Left lung (tissue), 14 donors: ENCODE results near the gene BPGM. TPM values are rescaled to one million over a fixed set of nuclear protein-coding genes. Genes with fewer than 3 reads are reported as not detected.

Source experiments
- ATAC-seq: fragments of 200-7000 bp; cut with Tn5 transposase; one replicate; pipeline ENCODE4 v1.9.1; 2020; ENCODE audit warnings: moderate library complexity
- DNase-seq, 4 donors: peaks; one replicate each; pipeline ENCODE4 v3.0.0-alpha.2; 2013 to 2020
- H3K27ac ChIP-seq, 2 donors: fragments of 200-600 bp; sonication (generic) in 1 of 2; one replicate each; pipeline versions ENCODE4 v1.5.0 to v1.8.0; 2020 to 2021
- H3K27me3 ChIP-seq, 2 donors: fragments of 200-600 bp; sonication (generic) in 1 of 2; one replicate each; pipeline versions ENCODE4 v1.5.0 to v1.8.0; 2020 to 2021
- H3K36me3 ChIP-seq, 2 donors: fragments of 200-600 bp; sonication (generic) in 1 of 2; one replicate each; pipeline versions ENCODE4 v1.5.0 to v1.8.0; 2020 to 2021
- H3K4me1 ChIP-seq, 2 donors: fragments of 200-600 bp; one replicate each; pipeline ENCODE4 v1.8.0; 2021
- H3K4me3 ChIP-seq, 2 donors: fragments of 200-600 bp; sonication (generic) in 1 of 2; one replicate each; pipeline versions ENCODE4 v1.5.0 to v1.8.0; 2020 to 2021; ENCODE audit warnings: mild to moderate bottlenecking in 1 of 2
- H3K9me3 ChIP-seq, 2 donors: fragments of 200-600 bp; sonication (generic) in 1 of 2; one replicate each; pipeline versions ENCODE4 v1.5.0 to v1.8.0; 2020 to 2021
- CTCF ChIP-seq, 2 donors: fragments of 200-600 bp; sonication (generic) in 1 of 2; IDR thresholded peaks; one replicate each; pipeline versions ENCODE4 v1.5.0 to v1.8.0; 2021; ENCODE audit warnings: antibody characterized with exemption in 2 of 2
- intact Hi-C, 2 donors: fragments of 100-400 bp; cut with DNase I; formaldehyde crosslinking; loops; one replicate each; pipeline versions ENCODE4 v1.11.2 to v1.14.2; 2022
- long read RNA-seq, 12 donors: library from polyadenylated mRNA in 2 of 12; unstranded in 2 of 12; transcript quantifications; one replicate each; pipeline ENCODE4 v2.0.0 and lab custom pipeline, GENCODE V29; 2019 to 2026
- polyA plus RNA-seq, 6 donors: library from polyadenylated mRNA; unstranded; fragments of 120-200 nt; gene quantifications; one replicate each; pipeline ENCODE4 v1.2.1, GENCODE V29; 2013; ENCODE audit not compliant: insufficient read length in 6 of 6
- total RNA-seq, 2 donors: library from RNA; stranded (reverse); fragmentation: NEBNext Ultra II Directional; extraction: Animal tissue kit (Norgen Biotek cat#: 25700); gene quantifications; one replicate each; pipeline ENCODE4 v1.2.1, GENCODE V29; 2021
- donor health status: DM: no; HTN: yes; CAD: no.
- donor health status: DM: no; HTN: no; CAD: no.

The BPGM gene
- 10 to 100 TPM; 16.0 to 18.6 TPM for total RNA-seq
- 10 to 100 TPM; 22.9 to 38.9 (median 28.2) TPM for polyA plus RNA-seq
- long read RNA-seq, donor 1, transcript BPGM-201 (3 exons, 1,753 nt), result major isoform, 43 of 105 reads
- long read RNA-seq, donor 1, partial matches to known transcripts, result 59 of 105 reads
- long read RNA-seq, donor 1, other reads (novel, unspliced or antisense), result 0 of 105 reads
- long read RNA-seq, donor 2, transcript BPGM-201 (3 exons, 1,753 nt), result major isoform, 10 of 18 reads
- long read RNA-seq, donor 2, partial matches to known transcripts, result 8 of 18 reads
- long read RNA-seq, donor 2, other reads (novel, unspliced or antisense), result 0 of 18 reads
- long read RNA-seq, donor 3, transcript BPGM-201 (3 exons, 1,753 nt), result major isoform, 12 of 14 reads
- long read RNA-seq, donor 3, partial matches to known transcripts, result 0 of 14 reads
- long read RNA-seq, donor 3, other reads (novel, unspliced or antisense), result 0 of 14 reads
- long read RNA-seq, donor 4, transcript BPGM-201 (3 exons, 1,753 nt), result major isoform, 17 of 19 reads
- long read RNA-seq, donor 4, partial matches to known transcripts, result 1 of 19 reads
- long read RNA-seq, donor 4, other reads (novel, unspliced or antisense), result 1 of 19 reads
- long read RNA-seq, donor 5, transcript BPGM-201 (3 exons, 1,753 nt), result major isoform, 12 of 12 reads
- long read RNA-seq, donor 5, partial matches to known transcripts, result 0 of 12 reads
- long read RNA-seq, donor 5, other reads (novel, unspliced or antisense), result 0 of 12 reads
- long read RNA-seq, donor 6, transcript BPGM-201 (3 exons, 1,753 nt), result major isoform, 19 of 28 reads
- long read RNA-seq, donor 6, partial matches to known transcripts, result 9 of 28 reads
- long read RNA-seq, donor 6, other reads (novel, unspliced or antisense), result 0 of 28 reads
- long read RNA-seq, donor 7, transcript BPGM-201 (3 exons, 1,753 nt), result major isoform, 14 of 19 reads
- long read RNA-seq, donor 7, partial matches to known transcripts, result 5 of 19 reads
- long read RNA-seq, donor 7, other reads (novel, unspliced or antisense), result 0 of 19 reads
- long read RNA-seq, donor 8, transcript BPGM-201 (3 exons, 1,753 nt), result major isoform, 10 of 11 reads
- long read RNA-seq, donor 8, partial matches to known transcripts, result 0 of 11 reads
- long read RNA-seq, donor 8, other reads (novel, unspliced or antisense), result 0 of 11 reads
- long read RNA-seq, donor 9, result 0 reads
- long read RNA-seq, donor 10, transcript BPGM-201 (3 exons, 1,753 nt), result major isoform, 14 of 16 reads
- long read RNA-seq, donor 10, partial matches to known transcripts, result 1 of 16 reads
- long read RNA-seq, donor 10, other reads (novel, unspliced or antisense), result 1 of 16 reads
- long read RNA-seq, donor 11, transcript BPGM-201 (3 exons, 1,753 nt), result major isoform, 21 of 46 reads
- long read RNA-seq, donor 11, partial matches to known transcripts, result 25 of 46 reads
- long read RNA-seq, donor 11, other reads (novel, unspliced or antisense), result 0 of 46 reads
- long read RNA-seq, donor 12, transcript BPGM-201 (3 exons, 1,753 nt), result major isoform, 12 of 37 reads
- long read RNA-seq, donor 12, partial matches to known transcripts, result 23 of 37 reads
- long read RNA-seq, donor 12, other reads (novel, unspliced or antisense), result 0 of 37 reads

- Histone ChIP-seq H3K27me3 (no peaks in the 10 kb centered on the region), H3K4me3 (peak within 1 kb of the TSS; percentile 63 to 75), H3K27ac (peak within 1 kb of the TSS; percentile 84 to 87), H3K36me3 (no peaks in the 10 kb centered on the region), H3K4me1 (peaks cover 12 to 32% of the 10 kb centered on the region in 2 donors), H3K9me3 (no peaks in the 10 kb centered on the region)
- ATAC-seq (peak; percentile 99), DNase-seq (peak; percentile 92 to 100 (median 98))
- intact Hi-C loops, result no loop called here
- TF ChIP-seq CTCF (IDR thresholded peaks at IDR 0.05), result no peak
Observed at GRCh38 chr7:134646425-134647305, at the start of gene BPGM. Gene BPGM, plus strand, starts transcription at chr7:134646853. Its CDS starts 14,655 bp downstream, at chr7:134661508.

- Histone ChIP-seq H3K36me3 (no peaks in the 10 kb centered on the region), H3K27me3 (no peaks in the 10 kb centered on the region), H3K27ac (no peak overlapping the region), H3K4me1 (peaks cover 0 to 8% of the 10 kb centered on the region in 2 donors), H3K9me3 (no peaks in the 10 kb centered on the region), H3K4me3 (no peak overlapping the region)
- intact Hi-C loops, result no loop called here
- DNase-seq (no peak), ATAC-seq (no peak)
- TF ChIP-seq CTCF (IDR thresholded peaks at IDR 0.05), result no peak
Observed at GRCh38 chr7:134599371-134599770, 47.3 kb upstream of the BPGM start.

- no peak for TF ChIP-seq CTCF (IDR thresholded peaks at IDR 0.05)
- no peak for DNase-seq
- Histone ChIP-seq H3K4me3 (no peak overlapping the region), H3K27me3 (no peaks in the 10 kb centered on the region), H3K36me3 (no peaks in the 10 kb centered on the region), H3K9me3 (no peaks in the 10 kb centered on the region), H3K4me1 (peaks cover 0 to 8% of the 10 kb centered on the region in 2 donors), H3K27ac (no peak overlapping the region)
- intact Hi-C loops, result loop anchor here in 1 of 2 donors (5.0 kb wide), 1 partner anchor 89 kb away; no protein-coding TSS in a partner anchor
- no peak for ATAC-seq
Observed at GRCh38 chr7:134601459-134601858, 45.2 kb upstream of the BPGM start.

GRCh38 chr7:134602881-134603451 lies 43.7 kb upstream of the BPGM start:
- H3K4me3 ChIP-seq, result no peak overlapping the region
- intact Hi-C loops, result loop anchor here in 1 of 2 donors (5.0 kb wide), 1 partner anchor 91 kb away; no protein-coding TSS in a partner anchor
- H3K9me3 ChIP-seq, result no peaks in the 10 kb centered on the region
- H3K36me3 ChIP-seq, result no peaks in the 10 kb centered on the region
- DNase-seq (peak in 2 of 4 donors; percentile 17 to 32), ATAC-seq (peak; percentile 51)
- H3K27ac ChIP-seq, result peak overlapping the region; percentile 47 to 71
- no peaks in the 10 kb centered on the region for H3K27me3 ChIP-seq
- no peak for TF ChIP-seq CTCF (IDR thresholded peaks at IDR 0.05)
- peaks cover 0 to 11% of the 10 kb centered on the region in 2 donors for H3K4me1 ChIP-seq
